ENCODE data around the gene IMMP2L.

The IMMP2L gene

GRCh38 chr7:111199643-111200042, 362.6 kb downstream of the IMMP2L start:
- no peak for DNase-seq
- Histone ChIP-seq H3K4me3 (ENCODE audit: low read depth, low read length) (no peak overlapping the region), H3K36me3 (no peaks in the 10 kb centered on the region; the same call in 1 of the 2 replicates), H3K9me3 (no peaks in the 10 kb centered on the region), H3K27me3 (no peaks in the 10 kb centered on the region), H3K4me1 (peaks cover 3% of the 10 kb centered on the region; the same call in 1 of the 2 replicates)
- no peak for TF ChIP-seq CTCF (IDR thresholded peaks at IDR 0.05; ENCODE audit: low read depth, low read length)

GRCh38 chr7:111198255-111198654, 364.0 kb downstream of the IMMP2L start:
- Histone ChIP-seq H3K36me3 (no peaks in the 10 kb centered on the region; the same call in 1 of the 2 replicates), H3K4me3 (ENCODE audit: low read depth, low read length) (no peak overlapping the region)
- no peak for DNase-seq

GRCh38 chr7:111196655-111197054, 365.6 kb downstream of the IMMP2L start:
- no peaks in the 10 kb centered on the region for H3K27me3 ChIP-seq
- no peak for TF ChIP-seq CTCF (IDR thresholded peaks at IDR 0.05; ENCODE audit: low read depth, low read length)
- no peak overlapping the region for H3K4me3 ChIP-seq (ENCODE audit: low read depth, low read length)
- H3K9me3 ChIP-seq = no peaks in the 10 kb centered on the region
- H3K4me1 ChIP-seq = peaks cover 6% of the 10 kb centered on the region
- DNase-seq = no peak
- no peaks in the 10 kb centered on the region; the same call in 1 of the 2 replicates for H3K36me3 ChIP-seq

More at GRCh38 chr7:111198255-111198654, 364.0 kb downstream of the IMMP2L start:
- Histone ChIP-seq H3K9me3 (no peaks in the 10 kb centered on the region), H3K27me3 (no peaks in the 10 kb centered on the region), H3K4me1 (peaks cover 3% of the 10 kb centered on the region; the same call in 1 of the 2 replicates)
- no peak for TF ChIP-seq CTCF (IDR thresholded peaks at IDR 0.05; ENCODE audit: low read depth, low read length)

- Histone ChIP-seq H3K36me3 (no peaks in the 10 kb centered on the region), H3K4me1 (peaks cover 3% of the 10 kb centered on the region), H3K4me3 (ENCODE audit: low read depth, low read length) (no peak overlapping the region), H3K9me3 (no peaks in the 10 kb centered on the region), H3K27me3 (no peaks in the 10 kb centered on the region)
- no peak for TF ChIP-seq CTCF (IDR thresholded peaks at IDR 0.05; ENCODE audit: low read depth, low read length)
- no peak for DNase-seq
These were observed 369.5 kb downstream of the IMMP2L start for GRCh38 chr7:111192614-111193413.

GRCh38 chr7:111190804-111191203, 371.5 kb downstream of the IMMP2L start:
- no peak for DNase-seq
- H3K4me3 ChIP-seq (ENCODE audit: low read depth, low read length) = no peak overlapping the region
- no peaks in the 10 kb centered on the region for H3K27me3 ChIP-seq
- H3K36me3 ChIP-seq = no peaks in the 10 kb centered on the region
- peaks cover 3% of the 10 kb centered on the region for H3K4me1 ChIP-seq
- H3K9me3 ChIP-seq = no peaks in the 10 kb centered on the region
- no peak for TF ChIP-seq CTCF (IDR thresholded peaks at IDR 0.05; ENCODE audit: low read depth, low read length)

GRCh38 chr7:111184987-111185386, 377.3 kb downstream of the IMMP2L start:
- no peaks in the 10 kb centered on the region for H3K9me3 ChIP-seq
- no peaks in the 10 kb centered on the region for H3K36me3 ChIP-seq
- no peaks in the 10 kb centered on the region for H3K27me3 ChIP-seq
- no peaks in the 10 kb centered on the region; the same call in none of the 2 replicates for H3K4me1 ChIP-seq
- no peak for DNase-seq
- H3K4me3 ChIP-seq (ENCODE audit: low read depth, low read length) = no peak overlapping the region
- TF ChIP-seq CTCF (IDR thresholded peaks at IDR 0.05; ENCODE audit: low read depth, low read length) = no peak

Measured in BE2C (cell line).